ENCODE measurements around the gene ABHD11. TPM values are rescaled to one million over a fixed set of nuclear protein-coding genes. Genes with fewer than 3 reads are reported as not detected.

Gene ABHD11
- total and polyA plus RNA-seq, 9 of the 15 experiments (the other 6 are each of a cell fraction or from before 2014, with no cell fraction given): 7.7 to 44.2 (median 18.9) TPM

GRCh38 chr7:73774923-73775322 is 36.3 kb upstream of the ABHD11 start (continued):
- TF ChIP-seq PTTG1 (tag; IDR thresholded peaks at IDR 0.05; ENCODE audit: low read depth) (no peak), NFATC3 (IDR thresholded peaks at IDR 0.05) (no peak), ZNF592 (IDR thresholded peaks at IDR 0.05) (peak; percentile 58), HMG20A (CRISPR knock-in tag; conservative IDR thresholded peaks at IDR 0.05) (no peak), DPF2 (IDR thresholded peaks at IDR 0.05) (peak; percentile 91), ZNF511 (CRISPR knock-in tag; IDR thresholded peaks at IDR 0.05) (no peak), MNT (conservative IDR thresholded peaks at IDR 0.05) (0 out of 4 replicates have a peak, but pooled peaks of 1 of the 2 experiments have one; percentile 25), ZNF316 (IDR thresholded peaks at IDR 0.05) (peak; percentile 100), ZNF165 (CRISPR knock-in tag; IDR thresholded peaks at IDR 0.05; ENCODE audit: borderline replicate concordance) (no peak), JUND (IDR thresholded peaks at IDR 0.05; ENCODE audit: borderline replicate concordance, low read depth, low read length) (peak; percentile 88), JUND (tag; IDR thresholded peaks at IDR 0.05; ENCODE audit: borderline replicate concordance, low read depth, low read length) (peak; percentile 87), MAFF (IDR thresholded peaks at IDR 0.05; ENCODE audit: low read length) (peak; percentile 99), MAFK (IDR thresholded peaks at IDR 0.05; ENCODE audit: low read length) (peak; percentile 99), CBFA2T3 (IDR thresholded peaks at IDR 0.05) (peak; percentile 61), PHF21A (IDR thresholded peaks at IDR 0.05; ENCODE audit: borderline replicate concordance, low read depth) (peak; percentile 75; the same call in 1 of the 2 replicates), ESRRA (IDR thresholded peaks at IDR 0.05; ENCODE audit: borderline replicate concordance, low read depth) (no peak), MAFG (tag; conservative IDR thresholded peaks at IDR 0.05) (peak; percentile 100), OTX1 (CRISPR knock-in tag; IDR thresholded peaks at IDR 0.05) (no peak), ZNF212 (CRISPR knock-in tag; IDR thresholded peaks at IDR 0.05) (no peak), GTF2F1 (IDR thresholded peaks at IDR 0.05; ENCODE audit: low read depth, low read length) (no peak), KAT8 (IDR thresholded peaks at IDR 0.05; ENCODE audit: low read depth) (no peak)
- TF ChIP-seq, protein P1, sequence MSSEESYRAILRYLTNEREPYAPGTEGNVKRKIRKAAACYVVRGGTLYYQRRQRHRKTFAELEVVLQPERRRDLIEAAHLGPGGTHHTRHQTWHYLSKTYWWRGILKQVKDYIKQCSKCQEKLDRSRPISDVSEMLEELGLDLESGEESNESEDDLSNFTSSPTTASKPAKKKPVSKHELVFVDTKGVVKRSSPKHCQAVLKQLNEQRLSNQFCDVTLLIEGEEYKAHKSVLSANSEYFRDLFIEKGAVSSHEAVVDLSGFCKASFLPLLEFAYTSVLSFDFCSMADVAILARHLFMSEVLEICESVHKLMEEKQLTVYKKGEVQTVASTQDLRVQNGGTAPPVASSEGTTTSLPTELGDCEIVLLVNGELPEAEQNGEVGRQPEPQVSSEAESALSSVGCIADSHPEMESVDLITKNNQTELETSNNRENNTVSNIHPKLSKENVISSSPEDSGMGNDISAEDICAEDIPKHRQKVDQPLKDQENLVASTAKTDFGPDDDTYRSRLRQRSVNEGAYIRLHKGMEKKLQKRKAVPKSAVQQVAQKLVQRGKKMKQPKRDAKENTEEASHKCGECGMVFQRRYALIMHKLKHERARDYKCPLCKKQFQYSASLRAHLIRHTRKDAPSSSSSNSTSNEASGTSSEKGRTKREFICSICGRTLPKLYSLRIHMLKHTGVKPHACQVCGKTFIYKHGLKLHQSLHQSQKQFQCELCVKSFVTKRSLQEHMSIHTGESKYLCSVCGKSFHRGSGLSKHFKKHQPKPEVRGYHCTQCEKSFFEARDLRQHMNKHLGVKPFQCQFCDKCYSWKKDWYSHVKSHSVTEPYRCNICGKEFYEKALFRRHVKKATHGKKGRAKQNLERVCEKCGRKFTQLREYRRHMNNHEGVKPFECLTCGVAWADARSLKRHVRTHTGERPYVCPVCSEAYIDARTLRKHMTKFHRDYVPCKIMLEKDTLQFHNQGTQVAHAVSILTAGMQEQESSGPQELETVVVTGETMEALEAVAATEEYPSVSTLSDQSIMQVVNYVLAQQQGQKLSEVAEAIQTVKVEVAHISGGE (CRISPR knock-in tag; IDR thresholded peaks at IDR 0.05): no peak

All from K562 (cell line).